Superior temporal gyrus (tissue), 1 donor: Measurements from ENCODE around the gene CCAR1.
A peak's percentile ranks its signal among the peaks of the same experiment; 100 is the strongest.
"Not testable (repeated sequence)": the region's sequence is repeated elsewhere in the genome, so short reads cannot be mapped to it uniquely, and the experiment has no call there.

ENCODE experiments used
- DNase-seq: peaks from one replicate; pipeline ENCODE4 v3.0.0-alpha.2; 2016; ENCODE audit errors: extremely low spot score

The CCAR1 gene

GRCh38 chr10:68720793-68721672 is at the start of gene CCAR1:
CCAR1 (plus strand) TSS chr10:68721239; CDS start chr10:68722505, 1,266 bp downstream.
- DNase-seq, result peak; percentile 98

GRCh38 chr10:68684413-68684812 is 36.6 kb upstream of the CCAR1 start:
- no peak for DNase-seq

GRCh38 chr10:68696018-68696417 is 25.0 kb upstream of the CCAR1 start:
- DNase-seq, result no peak

GRCh38 chr10:68697106-68697505 is 23.9 kb upstream of the CCAR1 start:
- no peak for DNase-seq

GRCh38 chr10:68700197-68700596 is 20.8 kb upstream of the CCAR1 start:
- DNase-seq, result no peak

- DNase-seq, result no peak
These were observed 15.5 kb upstream of the CCAR1 start for GRCh38 chr10:68705548-68705947.

GRCh38 chr10:68708987-68709386 is 12.1 kb upstream of the CCAR1 start:
- not testable (repeated sequence) for DNase-seq

GRCh38 chr10:68713065-68713464 is 8.0 kb upstream of the CCAR1 start:
- not testable (repeated sequence) for DNase-seq

- DNase-seq, result no peak
These were observed 3.6 kb upstream of the CCAR1 start for GRCh38 chr10:68717435-68717834.

GRCh38 chr10:68721673-68722335 is 765 bp downstream of the CCAR1 start:
- DNase-seq, result no peak

GRCh38 chr10:68725016-68725415 is 4.0 kb downstream of the CCAR1 start:
- DNase-seq, result no peak

- no peak for DNase-seq
These were observed 6.1 kb downstream of the CCAR1 start for GRCh38 chr10:68727146-68727545.

GRCh38 chr10:68732651-68733050 is 11.6 kb downstream of the CCAR1 start:
- no peak for DNase-seq

- no peak for DNase-seq
These were observed 13.3 kb downstream of the CCAR1 start for GRCh38 chr10:68734349-68734748.

GRCh38 chr10:68735119-68735518 is 14.1 kb downstream of the CCAR1 start:
- DNase-seq, result no peak

- not testable (repeated sequence) for DNase-seq
These were observed 14.7 kb downstream of the CCAR1 start for GRCh38 chr10:68735739-68736138.

GRCh38 chr10:68740676-68741075 is 19.6 kb downstream of the CCAR1 start:
- DNase-seq, result not testable (repeated sequence)

GRCh38 chr10:68742397-68742796 is 21.4 kb downstream of the CCAR1 start:
- DNase-seq, result no peak

- DNase-seq, result no peak
These were observed 31.8 kb downstream of the CCAR1 start for GRCh38 chr10:68752711-68753350.

GRCh38 chr10:68756246-68756645 is 35.2 kb downstream of the CCAR1 start:
- no peak for DNase-seq

GRCh38 chr10:68756766-68757165 is 35.7 kb downstream of the CCAR1 start:
- no peak for DNase-seq

GRCh38 chr10:68759223-68759863 is 38.3 kb downstream of the CCAR1 start:
- no peak for DNase-seq
